ENCODE measurements around the gene SRRM2. TPM values are rescaled to one million over a fixed set of nuclear protein-coding genes. Genes with fewer than 3 reads are reported as not detected.

SRRM2 gene
- total RNA-seq, 1 experiment from 2014 or later = 746 TPM

DNA sequence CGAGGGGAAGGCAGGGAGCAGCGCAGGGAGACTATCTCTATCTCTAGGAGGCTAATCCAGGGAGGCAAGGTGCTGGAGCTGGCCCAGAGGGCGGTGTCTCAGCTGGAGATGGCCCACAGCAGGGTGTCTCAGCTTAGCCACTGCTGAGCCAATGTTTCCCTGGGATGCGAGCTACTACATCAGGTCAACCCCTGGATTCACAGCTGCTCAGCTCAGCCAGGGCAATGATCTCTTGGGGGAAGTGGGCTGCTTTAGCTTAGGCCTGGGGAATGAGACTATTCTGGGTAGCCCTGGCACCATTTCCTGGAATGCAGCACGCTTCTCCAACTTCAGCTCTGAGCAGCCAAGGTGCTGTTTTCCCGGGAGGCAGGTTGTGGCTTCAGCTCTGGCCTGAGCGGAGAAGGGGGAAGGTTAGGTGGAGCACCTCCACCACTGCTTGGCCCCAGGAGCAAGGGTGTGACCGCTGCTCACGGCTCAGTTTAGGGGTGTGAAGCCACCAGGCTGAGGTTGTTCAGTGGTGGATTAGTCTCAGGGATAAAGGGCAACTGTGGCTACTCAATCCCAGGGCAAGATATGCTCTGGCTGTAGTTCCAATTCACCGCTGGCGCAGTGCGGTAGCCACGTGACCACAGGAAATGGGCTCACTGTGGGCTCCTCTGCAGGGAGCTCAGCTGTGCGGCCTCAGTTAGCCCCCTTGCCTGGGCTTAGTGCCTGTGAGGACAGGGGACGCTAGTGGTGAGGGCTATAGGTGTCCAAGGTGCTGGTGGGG, 59.4 kb downstream of the SRRM2 start:
- H3K4me1 ChIP-seq (replicated peaks; ENCODE audit: insufficient read depth) = peaks cover 20% of the 10 kb centered on the region
- H2AFZ ChIP-seq = no peak overlapping the region
- BruUV-seq (replicated peaks) = no TSS peak
- POLR2A ChIA-PET (ENCODE audit: unreplicated experiment) = interaction anchor here (0.6 to 0.7 kb wide), 3 partner anchors 11 to 121 kb away, joined by 3 to 8 read pairs (median 4); no protein-coding TSS in a partner anchor
- no peaks in the 10 kb centered on the region for H3K9me3 ChIP-seq (ENCODE audit: insufficient read depth, low read depth)
- H4K20me1 ChIP-seq (ENCODE audit: insufficient read depth) = no peaks in the 10 kb centered on the region
- H3K27ac ChIP-seq = no peak overlapping the region
- H3K79me2 ChIP-seq (ENCODE audit: low read depth) = 0 out of 2 replicates have a peak, but pooled peaks cover 11% of the 10 kb centered on the region
- H3K27me3 ChIP-seq (ENCODE audit: insufficient read depth, low read depth) = 0 out of 2 replicates have a peak, but pooled peaks cover 3% of the 10 kb centered on the region
- DNase-seq = peak in 1 of 2 experiments; percentile 25
- H3K4me2 ChIP-seq = no peak overlapping the region
- peaks cover 9% of the 10 kb centered on the region; the same call in 1 of the 2 replicates for H3F3A ChIP-seq (ENCODE audit: insufficient read depth, low read depth)
- no peak overlapping the region for H3K4me3 ChIP-seq
- intact Hi-C loops (cut with micrococcal nuclease; ENCODE audit: unreplicated experiment) = no loop called here
- H3K36me3 ChIP-seq (ENCODE audit: low read depth) = no peaks in the 10 kb centered on the region
- TF ChIP-seq EZH2 (IDR thresholded peaks at IDR 0.05; ENCODE audit: low read depth) = no peak
- TF ChIP-seq, protein P1, sequence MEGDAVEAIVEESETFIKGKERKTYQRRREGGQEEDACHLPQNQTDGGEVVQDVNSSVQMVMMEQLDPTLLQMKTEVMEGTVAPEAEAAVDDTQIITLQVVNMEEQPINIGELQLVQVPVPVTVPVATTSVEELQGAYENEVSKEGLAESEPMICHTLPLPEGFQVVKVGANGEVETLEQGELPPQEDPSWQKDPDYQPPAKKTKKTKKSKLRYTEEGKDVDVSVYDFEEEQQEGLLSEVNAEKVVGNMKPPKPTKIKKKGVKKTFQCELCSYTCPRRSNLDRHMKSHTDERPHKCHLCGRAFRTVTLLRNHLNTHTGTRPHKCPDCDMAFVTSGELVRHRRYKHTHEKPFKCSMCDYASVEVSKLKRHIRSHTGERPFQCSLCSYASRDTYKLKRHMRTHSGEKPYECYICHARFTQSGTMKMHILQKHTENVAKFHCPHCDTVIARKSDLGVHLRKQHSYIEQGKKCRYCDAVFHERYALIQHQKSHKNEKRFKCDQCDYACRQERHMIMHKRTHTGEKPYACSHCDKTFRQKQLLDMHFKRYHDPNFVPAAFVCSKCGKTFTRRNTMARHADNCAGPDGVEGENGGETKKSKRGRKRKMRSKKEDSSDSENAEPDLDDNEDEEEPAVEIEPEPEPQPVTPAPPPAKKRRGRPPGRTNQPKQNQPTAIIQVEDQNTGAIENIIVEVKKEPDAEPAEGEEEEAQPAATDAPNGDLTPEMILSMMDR (conservative IDR thresholded peaks at IDR 0.05) = no peak
- H3K9me2 ChIP-seq (ENCODE audit: insufficient read depth) = no peaks in the 10 kb centered on the region
- CTCF ChIA-PET = no interaction called here

DNA sequence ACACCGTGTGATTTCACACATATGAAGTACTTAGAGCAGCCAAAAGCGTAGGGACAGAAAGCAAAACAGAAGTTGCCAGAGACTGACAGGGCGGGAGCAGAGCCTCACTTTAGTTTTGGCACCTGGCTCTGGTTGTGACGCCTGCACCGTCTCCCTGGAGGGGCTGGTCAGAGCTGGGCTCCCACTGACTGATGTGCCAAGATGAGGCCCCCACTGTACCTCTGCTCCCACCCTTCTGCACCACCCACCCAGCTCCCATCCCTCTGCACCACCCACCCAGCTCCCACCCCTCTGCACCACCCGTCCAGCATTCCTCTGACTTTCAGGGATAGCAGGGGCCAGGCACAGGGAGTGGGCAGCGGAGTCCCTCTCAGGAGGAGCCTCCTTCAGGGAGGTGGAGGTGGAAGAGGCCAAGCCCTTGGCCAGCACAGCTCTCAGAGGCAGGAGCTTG, 61.4 kb downstream of the SRRM2 start:
- H2AFZ ChIP-seq = no peak overlapping the region
- CTCF ChIA-PET = no interaction called here
- no TSS peak for BruUV-seq (replicated peaks)

DNA sequence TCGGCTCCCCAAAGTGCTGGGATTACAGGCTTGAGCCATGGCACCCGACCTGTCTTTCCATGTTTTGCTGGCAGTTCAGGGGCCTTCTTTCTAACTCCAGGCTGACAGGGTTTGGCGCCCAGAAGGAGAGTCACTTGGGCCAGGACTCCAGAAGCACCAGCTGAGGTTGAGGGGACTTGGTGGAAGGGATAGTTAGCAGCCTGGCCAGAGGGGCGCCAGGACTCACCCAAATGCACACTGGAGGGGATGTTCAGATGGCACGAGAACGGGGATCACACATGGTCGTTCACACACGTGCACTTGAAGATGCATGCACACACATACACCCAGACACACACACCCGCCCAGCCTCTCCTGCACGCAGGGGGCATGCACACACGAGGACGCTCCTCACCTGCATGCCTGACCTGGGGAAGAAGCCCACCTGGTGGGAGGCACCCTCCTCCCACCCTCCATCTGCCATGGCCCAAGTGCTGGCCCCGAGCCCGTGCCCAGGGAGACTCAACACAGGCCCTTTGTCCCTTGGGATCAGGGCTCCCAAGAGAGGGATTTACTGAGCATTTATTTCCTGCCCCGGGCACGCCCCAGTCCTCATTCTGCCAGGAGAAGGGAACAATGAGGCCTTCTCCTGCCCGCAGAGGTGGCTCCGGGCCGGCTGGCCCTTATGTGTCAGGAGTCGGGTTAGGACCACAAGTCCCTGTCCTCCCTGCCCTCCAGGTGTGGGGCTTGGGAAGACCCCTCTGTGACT, 62.3 kb downstream of the SRRM2 start:
- H3K9me2 ChIP-seq (ENCODE audit: insufficient read depth) = no peaks in the 10 kb centered on the region
- no peak overlapping the region for H3K4me3 ChIP-seq
- BruUV-seq (replicated peaks) = no TSS peak
- H3K9me3 ChIP-seq (ENCODE audit: insufficient read depth, low read depth) = no peaks in the 10 kb centered on the region
- TF ChIP-seq EZH2 (IDR thresholded peaks at IDR 0.05; ENCODE audit: low read depth) = no peak
- TF ChIP-seq, protein P1 (conservative IDR thresholded peaks at IDR 0.05) = no peak
- H4K20me1 ChIP-seq (ENCODE audit: insufficient read depth) = no peaks in the 10 kb centered on the region
- intact Hi-C loops (cut with micrococcal nuclease; ENCODE audit: unreplicated experiment) = loop anchor here (5.0 kb wide), 2 partner anchors 37 to 43 kb away; partner anchors contain the start of genes ELOB and PRSS22
- CTCF ChIA-PET = no interaction called here
- H3K4me1 ChIP-seq (replicated peaks; ENCODE audit: insufficient read depth) = peaks cover 32% of the 10 kb centered on the region
- H3F3A ChIP-seq (ENCODE audit: insufficient read depth, low read depth) = peaks cover 18% of the 10 kb centered on the region; the same call in 1 of the 2 replicates
- 0 out of 2 replicates have a peak, but pooled peaks cover 3% of the 10 kb centered on the region for H3K27me3 ChIP-seq (ENCODE audit: insufficient read depth, low read depth)
- no peak overlapping the region for H3K27ac ChIP-seq
- H3K4me2 ChIP-seq = no peak overlapping the region
- H2AFZ ChIP-seq = no peak overlapping the region
- POLR2A ChIA-PET (ENCODE audit: unreplicated experiment) = no interaction called here
- DNase-seq = no peak
- peaks cover 22% of the 10 kb centered on the region for H3K79me2 ChIP-seq (ENCODE audit: low read depth)
- no peaks in the 10 kb centered on the region for H3K36me3 ChIP-seq (ENCODE audit: low read depth)

More for the DNA sequence above, 61.4 kb downstream of the SRRM2 start:
- no peaks in the 10 kb centered on the region for H3K36me3 ChIP-seq (ENCODE audit: low read depth)
- no peak overlapping the region for H3K4me3 ChIP-seq
- no peaks in the 10 kb centered on the region for H3K9me3 ChIP-seq (ENCODE audit: insufficient read depth, low read depth)
- H4K20me1 ChIP-seq (ENCODE audit: insufficient read depth) = no peaks in the 10 kb centered on the region
- H3K27me3 ChIP-seq (ENCODE audit: insufficient read depth, low read depth) = 0 out of 2 replicates have a peak, but pooled peaks cover 3% of the 10 kb centered on the region
- no peaks in the 10 kb centered on the region for H3K9me2 ChIP-seq (ENCODE audit: insufficient read depth)
- POLR2A ChIA-PET (ENCODE audit: unreplicated experiment) = no interaction called here
- TF ChIP-seq, protein P1 (conservative IDR thresholded peaks at IDR 0.05) = no peak
- TF ChIP-seq EZH2 (IDR thresholded peaks at IDR 0.05; ENCODE audit: low read depth) = no peak
- intact Hi-C loops (cut with micrococcal nuclease; ENCODE audit: unreplicated experiment) = no loop called here
- H3K27ac ChIP-seq = no peak overlapping the region
- H3K4me2 ChIP-seq = no peak overlapping the region
- H3F3A ChIP-seq (ENCODE audit: insufficient read depth, low read depth) = peaks cover 21% of the 10 kb centered on the region; the same call in 1 of the 2 replicates
- H3K79me2 ChIP-seq (ENCODE audit: low read depth) = peaks cover 22% of the 10 kb centered on the region
- no peak for DNase-seq
- peaks cover 32% of the 10 kb centered on the region for H3K4me1 ChIP-seq (replicated peaks; ENCODE audit: insufficient read depth)

All from PC-9 (cell line).